Activated CD4-positive, CD25-positive, alpha-beta regulatory T cell (primary cell): ENCODE results near the gene TMPRSS9.
"Not testable (repeated sequence)": the region's sequence is repeated elsewhere in the genome, so short reads cannot be mapped to it uniquely, and the experiment has no call there.

Experiments used
- DNase-seq, 4 experiments: peaks; one replicate each; lab custom pipeline; 2025; lab: John Stamatoyannopoulos, UW

The TMPRSS9 gene

GRCh38 chr19:2462635-2463421 lies 102.8 kb downstream of the TMPRSS9 start:
- no peak for DNase-seq

GRCh38 chr19:2463694-2464093 lies 103.6 kb downstream of the TMPRSS9 start:
- not testable (repeated sequence) for DNase-seq

DNA sequence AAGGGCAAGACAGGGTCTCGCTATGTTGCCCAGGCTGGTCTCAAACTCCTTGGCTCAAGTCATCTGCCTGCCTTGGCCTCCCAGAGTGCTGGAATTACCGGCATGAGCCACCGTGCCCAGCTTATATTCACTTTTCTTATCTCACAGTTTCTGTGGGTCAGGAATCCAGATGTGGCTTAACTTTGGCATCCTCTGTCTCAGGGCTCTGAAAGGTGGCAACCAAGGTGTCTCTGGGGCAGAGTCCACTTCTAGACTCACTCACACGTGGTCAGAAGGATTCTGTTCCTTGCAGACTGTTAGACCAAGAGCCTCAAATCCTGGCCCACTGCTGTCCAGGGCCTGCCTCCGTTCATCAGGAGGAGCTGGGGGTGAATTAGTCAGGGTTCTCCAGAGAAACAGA lies 104.3 kb downstream of the TMPRSS9 start:
- DNase-seq, result no peak

- no peak for DNase-seq
Observed at GRCh38 chr19:2468596-2468995, 108.5 kb downstream of the TMPRSS9 start.

GRCh38 chr19:2469102-2469914 lies 109.2 kb downstream of the TMPRSS9 start:
- no peak for DNase-seq

DNA sequence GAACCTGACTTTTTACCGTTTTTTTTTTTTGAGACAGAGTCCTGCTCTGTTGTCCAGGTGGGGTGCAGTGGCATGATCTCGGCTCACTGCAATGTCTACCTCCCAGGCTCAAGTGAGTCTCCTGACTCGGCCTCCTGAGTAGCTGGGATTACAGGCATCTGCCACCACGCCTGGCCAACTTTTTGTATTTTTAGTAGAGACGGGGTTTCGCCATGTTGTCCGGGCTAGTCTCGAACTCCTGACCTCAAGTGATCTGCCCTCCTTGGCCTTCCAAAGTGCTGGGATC lies 109.8 kb downstream of the TMPRSS9 start:
- DNase-seq, result not testable (repeated sequence)

DNA sequence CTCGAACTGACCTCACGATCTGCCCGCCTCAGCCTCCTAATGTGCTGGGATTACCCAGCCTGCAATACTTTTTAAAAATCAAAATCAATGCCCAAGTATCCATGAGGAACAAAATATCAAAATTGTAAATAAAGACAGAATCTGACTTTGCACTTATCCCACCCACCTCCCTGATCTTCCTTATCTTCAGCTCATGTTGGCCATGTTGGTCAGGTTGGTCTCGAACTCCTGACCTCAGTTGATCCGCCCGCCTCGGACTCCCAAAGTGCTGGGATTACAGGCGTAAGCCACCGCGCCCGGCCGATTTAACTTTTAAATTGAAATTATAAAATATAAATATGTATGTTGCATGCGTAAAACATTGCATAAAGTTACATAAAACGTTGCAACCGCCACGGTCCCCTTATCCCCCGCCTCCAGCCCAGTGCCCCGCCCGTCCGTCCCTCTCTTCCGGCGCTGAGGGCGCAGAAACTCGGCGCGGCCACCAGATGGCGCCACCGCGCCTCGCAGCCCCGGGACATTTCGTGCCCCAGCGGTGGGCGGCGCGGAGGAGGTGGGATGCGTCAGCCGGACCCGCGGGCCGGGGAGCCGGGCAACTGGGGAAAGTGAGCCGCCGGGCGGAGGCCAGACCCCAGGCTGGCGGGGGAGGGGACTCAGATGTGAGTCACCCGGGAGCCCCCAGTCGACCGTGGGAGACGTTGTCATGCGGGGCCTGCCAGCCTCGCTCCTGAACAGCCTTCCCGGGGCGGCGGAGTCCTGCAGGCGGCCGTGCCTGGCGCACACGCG lies 114.4 kb downstream of the TMPRSS9 start:
- peak; percentile 77 to 80 (median 78) for DNase-seq

DNA sequence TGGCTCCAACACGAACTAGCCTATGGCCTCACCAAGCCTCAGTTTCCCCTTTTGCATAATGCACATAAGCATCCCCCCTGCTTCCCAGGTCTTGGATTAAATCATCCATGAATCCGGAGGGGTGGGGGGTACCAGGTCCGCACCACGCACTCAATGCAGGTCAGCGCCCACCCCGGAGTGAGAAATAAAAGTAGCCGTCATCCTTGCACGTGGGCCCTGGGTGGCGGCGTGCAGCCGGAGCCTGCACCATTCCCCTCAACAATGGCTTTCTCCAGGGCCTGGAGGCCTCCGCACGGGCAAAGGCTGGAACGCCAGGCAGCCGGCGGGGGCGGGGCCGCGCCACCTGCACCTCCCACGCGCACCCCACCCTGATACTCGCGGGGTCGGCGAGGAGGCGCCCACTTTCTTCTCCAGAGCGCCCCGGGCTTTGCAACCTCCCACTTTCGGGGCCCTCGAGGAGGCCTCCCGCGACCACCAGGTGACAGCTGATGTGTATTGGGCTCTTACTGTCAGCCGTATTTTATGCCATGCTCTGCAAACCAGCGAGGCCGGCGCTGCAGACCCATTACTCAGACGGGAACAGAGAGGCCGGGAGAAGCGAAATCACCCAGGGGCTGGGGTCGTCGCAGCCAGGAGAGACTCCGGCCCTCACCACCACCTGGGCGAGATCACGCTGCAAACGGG lies 115.1 kb downstream of the TMPRSS9 start:
- peak; percentile 41 to 61 (median 52) for DNase-seq
